Measurements from ENCODE around the gene KRTAP9-7. TPM values are rescaled to one million over a fixed set of nuclear protein-coding genes. Genes with fewer than 3 reads are reported as not detected.

The KRTAP9-7 gene
- polyA plus RNA-seq, 1 donor from 2014 or later = not detected

GRCh38 chr17:41301204-41301790 lies 25.8 kb downstream of the KRTAP9-7 start:
- no peaks in the 10 kb centered on the region for H3F3A ChIP-seq (ENCODE audit: insufficient read depth, low read length, poor library complexity, severe bottlenecking)
- H3K9ac ChIP-seq (ENCODE audit: low read length) = no peak overlapping the region
- H3K4me2 ChIP-seq (ENCODE audit: low read length) = no peak overlapping the region
- H3K9me2 ChIP-seq (ENCODE audit: insufficient read depth, low read length) = no peaks in the 10 kb centered on the region
- TF ChIP-seq SMC3 (conservative IDR thresholded peaks at IDR 0.05; ENCODE audit: poor library complexity) = no peak
- TF ChIP-seq EP300 (conservative IDR thresholded peaks at IDR 0.05; ENCODE audit: poor library complexity, severe bottlenecking) = no peak
- no peak for TF ChIP-seq EZH2 (IDR thresholded peaks at IDR 0.05; ENCODE audit: borderline replicate concordance, insufficient read depth, low read length, poor library complexity, severe bottlenecking)
- TF ChIP-seq REST (IDR thresholded peaks at IDR 0.05; ENCODE audit: borderline replicate concordance) = no peak
- TF ChIP-seq MXI1 (conservative IDR thresholded peaks at IDR 0.05; ENCODE audit: poor library complexity, severe bottlenecking) = no peak
- no peak for TF ChIP-seq RAD21 (conservative IDR thresholded peaks at IDR 0.05)
- no peaks in the 10 kb centered on the region for H4K20me1 ChIP-seq (ENCODE audit: insufficient read depth)
- H3K79me2 ChIP-seq (replicated peaks; ENCODE audit: insufficient read depth, low read length) = no peaks in the 10 kb centered on the region
- H3K9me3 ChIP-seq (ENCODE audit: low read length) = no peaks in the 10 kb centered on the region
- no peaks in the 10 kb centered on the region for H3K36me3 ChIP-seq (ENCODE audit: insufficient read depth, low read length)
- H3K4me3 ChIP-seq (ENCODE audit: low read length) = no peak overlapping the region
- no peak overlapping the region for H3K27ac ChIP-seq (ENCODE audit: low read length)
- H2AFZ ChIP-seq (ENCODE audit: low read depth, low read length) = no peak overlapping the region
- H3K27me3 ChIP-seq (ENCODE audit: insufficient read depth, low read depth, low read length) = no peaks in the 10 kb centered on the region

- Histone ChIP-seq H3K9ac (ENCODE audit: low read length) (no peak within 1 kb of the TSS), H3F3A (ENCODE audit: insufficient read depth, low read length, poor library complexity, severe bottlenecking) (no peaks in the 10 kb centered on the region), H3K79me2 (replicated peaks; ENCODE audit: insufficient read depth, low read length) (no peaks in the 10 kb centered on the region), H3K36me3 (ENCODE audit: insufficient read depth, low read length) (no peaks in the 10 kb centered on the region), H4K20me1 (ENCODE audit: insufficient read depth) (no peaks in the 10 kb centered on the region), H3K9me2 (ENCODE audit: insufficient read depth, low read length) (no peaks in the 10 kb centered on the region), H3K9me3 (ENCODE audit: low read length) (no peaks in the 10 kb centered on the region), H3K27me3 (ENCODE audit: insufficient read depth, low read depth, low read length) (no peaks in the 10 kb centered on the region), H3K4me2 (ENCODE audit: low read length) (no peak within 1 kb of the TSS), H2AFZ (ENCODE audit: low read depth, low read length) (no peak within 1 kb of the TSS), H3K27ac (ENCODE audit: low read length) (no peak within 1 kb of the TSS), H3K4me3 (ENCODE audit: low read length) (no peak within 1 kb of the TSS)
- TF ChIP-seq CTCF (IDR thresholded peaks at IDR 0.05; ENCODE audit: poor library complexity, severe bottlenecking) (no peak), RAD21 (conservative IDR thresholded peaks at IDR 0.05) (no peak), EP300 (conservative IDR thresholded peaks at IDR 0.05; ENCODE audit: poor library complexity, severe bottlenecking) (no peak), MXI1 (conservative IDR thresholded peaks at IDR 0.05; ENCODE audit: poor library complexity, severe bottlenecking) (no peak), EZH2 (IDR thresholded peaks at IDR 0.05; ENCODE audit: borderline replicate concordance, insufficient read depth, low read length, poor library complexity, severe bottlenecking) (no peak), SMC3 (conservative IDR thresholded peaks at IDR 0.05; ENCODE audit: poor library complexity) (no peak), POLR2AphosphoS5 (IDR thresholded peaks at IDR 0.05) (no peak)
These were observed 26.7 kb downstream of the KRTAP9-7 start, which contains the start of gene KRTAP29-1 for GRCh38 chr17:41301916-41302901. TSS of gene KRTAP29-1 (minus strand) at chr17:41302851. CDS start at chr17:41302851, 0 bp downstream.
